HUDEP-2 (cell line): Measurements from ENCODE around the gene GPATCH2L.

Source experiments
- DNase-seq, 76 experiments: peaks; one replicate each; lab custom pipeline; 2025; ENCODE audit not compliant: unreplicated experiment in 76 of 76; lab: John Stamatoyannopoulos, UW

GPATCH2L gene

GRCh38 chr14:76195003-76195402, 43.3 kb downstream of the GPATCH2L start:
- no peak for DNase-seq

- no peak for DNase-seq
Observed at GRCh38 chr14:76196980-76197695, 45.4 kb downstream of the GPATCH2L start.

- DNase-seq: no peak
Observed at GRCh38 chr14:76201162-76201561, 49.4 kb downstream of the GPATCH2L start.

GRCh38 chr14:76203086-76204001, 51.6 kb downstream of the GPATCH2L start:
- no peak for DNase-seq

- no peak for DNase-seq
Observed at GRCh38 chr14:76204461-76205230, 52.9 kb downstream of the GPATCH2L start.

- DNase-seq: no peak
Observed at GRCh38 chr14:76205708-76206107, 54.0 kb downstream of the GPATCH2L start.

- no peak for DNase-seq
Observed at GRCh38 chr14:76208340-76208739, 56.6 kb downstream of the GPATCH2L start.

- no peak for DNase-seq
Observed at GRCh38 chr14:76212242-76212641, 60.5 kb downstream of the GPATCH2L start.

- no peak for DNase-seq
Observed at GRCh38 chr14:76217179-76217578, 65.5 kb downstream of the GPATCH2L start.

GRCh38 chr14:76218662-76219061, 66.9 kb downstream of the GPATCH2L start:
- no peak for DNase-seq

- DNase-seq: peak in 1 of 76 experiments; percentile 1
Observed at GRCh38 chr14:76219873-76220272, 68.2 kb downstream of the GPATCH2L start.

GRCh38 chr14:76227450-76228050, 75.8 kb downstream of the GPATCH2L start:
- no peak for DNase-seq

- DNase-seq: no peak
Observed at GRCh38 chr14:76228138-76228537, 76.4 kb downstream of the GPATCH2L start.

GRCh38 chr14:76232800-76233199, 81.1 kb downstream of the GPATCH2L start:
- DNase-seq: no peak

- DNase-seq: no peak
Observed at GRCh38 chr14:76235628-76236027, 83.9 kb downstream of the GPATCH2L start.

- no peak for DNase-seq
Observed at GRCh38 chr14:76236172-76237130, 84.7 kb downstream of the GPATCH2L start.

GRCh38 chr14:76237349-76237990, 85.7 kb downstream of the GPATCH2L start:
- DNase-seq: no peak

- DNase-seq: no peak
Observed at GRCh38 chr14:76245097-76245496, 93.4 kb downstream of the GPATCH2L start.

- no peak for DNase-seq
Observed at GRCh38 chr14:76250302-76250701, 98.6 kb downstream of the GPATCH2L start.
